COR-L47 (cell line): ENCODE results near the gene PFKFB2.
A peak's percentile ranks its signal among the peaks of the same experiment; 100 is the strongest.

Experiments used
- DNase-seq: peaks from one replicate; lab custom pipeline; 2025; lab: John Stamatoyannopoulos, UW

PFKFB2 gene

GRCh38 chr1:207021876-207022596, 31.0 kb upstream of the PFKFB2 start:
- DNase-seq, result no peak

- DNase-seq, result no peak
Observed at GRCh38 chr1:207022996-207023679, 29.9 kb upstream of the PFKFB2 start.

GRCh38 chr1:207024202-207025145, 28.6 kb upstream of the PFKFB2 start:
- DNase-seq, result no peak

GRCh38 chr1:207025146-207025880, 27.8 kb upstream of the PFKFB2 start:
- DNase-seq, result no peak

GRCh38 chr1:207026104-207026534, 27.0 kb upstream of the PFKFB2 start:
- DNase-seq, result no peak

- DNase-seq, result no peak
Observed at GRCh38 chr1:207027206-207027777, 25.8 kb upstream of the PFKFB2 start.

GRCh38 chr1:207027921-207028320, 25.2 kb upstream of the PFKFB2 start:
- no peak for DNase-seq

- DNase-seq, result no peak
Observed at GRCh38 chr1:207028884-207029650, 24.0 kb upstream of the PFKFB2 start.

- DNase-seq, result peak; percentile 28
Observed at GRCh38 chr1:207029701-207030521, 23.2 kb upstream of the PFKFB2 start.

- DNase-seq, result no peak
Observed at GRCh38 chr1:207030522-207031009, 22.5 kb upstream of the PFKFB2 start.

GRCh38 chr1:207031016-207031415, 22.1 kb upstream of the PFKFB2 start:
- no peak for DNase-seq

- DNase-seq, result peak; percentile 38
Observed at GRCh38 chr1:207031632-207032264, 21.3 kb upstream of the PFKFB2 start.

- peak; percentile 62 for DNase-seq
Observed at GRCh38 chr1:207032528-207033017, 20.5 kb upstream of the PFKFB2 start, which contains the start of gene C1orf116. TSS of gene C1orf116 (minus strand) at chr1:207032756. CDS start at chr1:207027598, 5,158 bp downstream.

GRCh38 chr1:207033302-207033701, 19.8 kb upstream of the PFKFB2 start:
- no peak for DNase-seq

- DNase-seq, result no peak
Observed at GRCh38 chr1:207034208-207034607, 18.9 kb upstream of the PFKFB2 start.

GRCh38 chr1:207034998-207035397, 18.1 kb upstream of the PFKFB2 start:
- no peak for DNase-seq

- no peak for DNase-seq
Observed at GRCh38 chr1:207035877-207036551, 17.1 kb upstream of the PFKFB2 start.

- no peak for DNase-seq
Observed at GRCh38 chr1:207036865-207037264, 16.2 kb upstream of the PFKFB2 start.
